HG02970 (cell line): ENCODE measurements around the gene ZNHIT2.
"Not testable (repeated sequence)": the region's sequence is repeated elsewhere in the genome, so short reads cannot be mapped to it uniquely, and the experiment has no call there.

ENCODE experiments used
- ATAC-seq: cut with Tn5 transposase; IDR thresholded peaks from one replicate; pipeline ENCODE4 v1.9.1; 2021; ENCODE audit warnings: mild to moderate bottlenecking, moderate library complexity, moderate number of reproducible peaks; ENCODE audit not compliant: unreplicated experiment, low FRiP score

The ZNHIT2 gene

DNA sequence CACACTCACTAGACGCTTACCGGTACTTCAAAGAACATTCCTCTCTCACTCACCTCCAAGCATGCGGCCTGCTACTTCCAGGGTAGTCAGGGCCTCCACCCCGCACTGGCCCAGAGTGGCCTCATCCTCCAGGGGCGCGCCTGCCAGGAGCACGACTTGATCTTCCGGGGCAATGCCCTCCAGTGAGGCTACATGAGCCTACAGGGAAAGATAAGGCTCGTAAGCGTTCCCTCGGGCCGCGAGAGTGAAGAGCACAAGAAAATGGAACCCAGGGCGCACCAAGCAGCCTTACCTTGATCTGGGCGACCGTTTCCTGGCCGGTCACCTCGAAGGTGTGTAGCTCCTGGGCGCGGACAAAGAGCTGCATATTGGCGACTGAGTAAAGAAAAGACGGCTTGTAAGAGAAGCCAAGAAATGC lies 4.0 kb upstream of the ZNHIT2 start:
- ATAC-seq = no peak

DNA sequence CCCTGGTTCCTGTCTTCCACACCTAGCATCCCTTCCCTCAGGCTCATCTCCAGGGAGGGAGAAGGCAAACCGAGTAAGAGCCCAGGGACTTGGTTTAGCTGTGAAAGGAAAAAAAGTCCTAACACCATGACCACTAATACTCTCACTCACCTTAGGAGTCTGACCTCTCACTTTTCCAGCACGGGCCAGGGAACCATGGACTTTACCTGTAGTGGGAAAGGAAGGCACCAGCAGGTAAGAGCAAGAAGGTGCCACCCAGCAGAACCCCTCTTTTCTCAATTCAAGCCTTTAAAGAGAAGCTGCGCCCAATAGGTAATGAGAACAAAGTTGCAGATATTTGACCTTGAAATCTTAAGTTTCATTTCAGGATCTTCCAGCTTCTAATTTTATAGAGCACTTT lies 3.3 kb upstream of the ZNHIT2 start:
- ATAC-seq = no peak

DNA sequence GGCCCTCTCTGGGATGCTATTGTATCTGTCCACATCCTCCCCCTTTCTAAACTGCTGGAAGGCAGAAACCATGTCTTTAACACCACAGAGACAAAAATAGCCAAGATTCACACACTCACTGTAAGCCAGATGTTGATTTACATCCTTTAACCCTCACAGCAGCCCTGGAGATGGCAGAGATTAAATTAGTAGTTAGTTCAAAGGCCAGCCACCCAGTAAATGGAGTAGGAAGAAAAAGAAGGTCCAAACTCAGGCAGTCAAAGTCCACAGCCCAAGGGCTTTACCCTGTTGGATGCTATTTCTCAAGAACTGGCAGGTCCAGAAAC lies 2.1 kb upstream of the ZNHIT2 start:
- ATAC-seq = no peak

GRCh38 chr11:65118891-65119669 lies 1.6 kb upstream of the ZNHIT2 start:
- not testable (repeated sequence) for ATAC-seq

GRCh38 chr11:65118097-65118837 lies 766 bp upstream of the ZNHIT2 start:
- ATAC-seq = no peak

- no peak for ATAC-seq
Measured at GRCh38 chr11:65116370-65117205, 913 bp downstream of the ZNHIT2 start.

DNA sequence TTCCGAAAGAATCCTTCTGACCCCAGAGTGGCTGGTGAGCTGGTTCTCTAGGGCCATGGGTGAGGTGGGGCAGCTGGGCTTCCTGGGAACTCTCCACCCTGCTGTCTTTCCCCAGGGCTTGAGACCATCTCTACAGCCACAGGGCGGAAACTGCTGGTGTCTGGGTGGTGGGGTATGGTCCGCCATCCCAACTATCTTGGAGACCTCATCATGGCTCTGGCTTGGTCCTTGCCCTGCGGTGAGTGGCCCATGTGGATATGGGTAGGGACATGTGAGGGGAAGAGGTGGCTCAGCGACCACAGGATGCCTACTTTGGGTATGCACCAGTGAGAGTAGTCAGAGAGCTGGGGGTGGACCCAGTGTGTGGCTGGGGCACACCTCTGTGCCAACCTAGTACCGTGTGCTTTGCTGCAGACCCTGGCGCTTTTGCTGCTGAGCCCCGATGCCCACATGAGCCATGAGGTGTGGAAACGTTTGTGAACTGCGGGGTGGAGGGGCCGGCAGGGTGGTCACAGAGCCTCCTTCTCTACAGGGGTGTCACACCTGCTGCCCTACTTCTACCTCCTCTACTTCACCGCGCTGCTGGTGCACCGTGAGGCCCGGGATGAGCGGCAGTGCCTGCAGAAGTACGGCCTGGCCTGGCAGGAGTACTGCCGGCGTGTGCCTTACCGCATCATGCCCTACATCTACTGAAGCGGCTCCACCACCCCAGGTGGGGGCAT lies 2.0 kb downstream of the ZNHIT2 start:
- no peak for ATAC-seq

DNA sequence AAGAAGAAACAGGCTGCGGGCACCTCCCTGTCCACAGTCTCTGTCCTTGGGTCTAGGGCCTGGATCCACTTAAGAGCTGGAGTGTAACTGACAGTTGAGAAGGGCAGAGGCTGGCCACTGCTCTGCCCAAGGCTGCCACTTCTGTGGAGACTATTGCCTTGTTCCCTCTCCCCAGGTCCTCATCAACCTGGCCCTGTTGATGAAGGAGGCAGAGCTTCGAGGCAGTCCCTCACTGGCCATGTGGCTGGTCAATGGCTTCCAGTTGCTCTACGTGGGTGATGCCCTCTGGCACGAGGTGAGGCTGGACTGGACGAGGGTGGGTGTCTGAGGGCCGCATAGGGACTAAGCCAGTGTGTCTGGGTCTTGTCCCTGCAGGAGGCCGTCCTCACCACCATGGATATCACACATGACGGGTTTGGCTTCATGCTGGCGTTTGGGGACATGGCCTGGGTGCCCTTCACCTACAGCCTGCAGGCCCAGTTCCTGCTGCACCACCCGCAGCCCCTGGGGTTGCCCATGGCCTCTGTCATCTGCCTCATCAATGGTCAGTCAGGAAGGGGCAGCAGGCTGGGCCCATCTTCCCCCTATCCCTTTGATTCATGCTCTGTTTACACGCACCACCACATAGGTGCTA lies 2.8 kb downstream of the ZNHIT2 start:
- ATAC-seq = no peak

DNA sequence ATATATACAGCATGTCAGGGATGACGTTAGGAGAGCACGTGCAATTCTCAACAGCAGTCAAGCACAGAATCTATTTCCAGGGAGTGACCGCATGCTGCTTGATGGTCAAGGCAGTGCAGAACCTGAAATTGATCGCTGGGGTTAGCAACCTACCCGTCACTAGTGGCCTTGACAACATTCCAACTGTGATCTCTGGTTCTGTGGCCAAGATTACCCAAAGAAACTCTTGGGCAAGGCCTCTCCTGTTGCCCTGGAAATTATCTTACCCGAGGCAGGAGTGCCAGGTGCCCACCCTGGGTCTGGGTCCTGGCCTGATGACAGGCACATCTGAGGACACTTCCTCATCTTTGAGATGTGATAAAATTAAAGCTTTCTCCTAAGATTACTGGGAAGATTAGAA lies 3.7 kb downstream of the ZNHIT2 start:
- ATAC-seq = no peak

DNA sequence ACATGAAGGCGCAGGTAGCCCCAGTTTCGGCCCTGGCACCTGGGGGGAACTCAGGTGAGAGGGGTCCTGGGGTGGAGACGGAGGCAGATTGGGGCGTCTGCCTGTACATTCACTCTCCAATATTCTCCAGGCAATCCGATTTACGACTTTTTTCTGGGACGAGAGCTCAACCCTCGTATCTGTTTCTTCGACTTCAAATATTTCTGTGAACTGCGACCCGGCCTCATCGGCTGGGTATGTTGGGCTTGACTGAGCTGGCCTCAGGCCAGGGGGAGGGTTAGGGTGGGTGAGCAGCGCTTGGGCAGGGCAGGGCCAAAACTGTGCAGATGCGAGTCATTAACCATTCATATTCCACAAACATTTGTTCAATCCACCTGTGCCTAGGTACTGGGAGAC lies 4.1 kb downstream of the ZNHIT2 start:
- no peak for ATAC-seq

DNA sequence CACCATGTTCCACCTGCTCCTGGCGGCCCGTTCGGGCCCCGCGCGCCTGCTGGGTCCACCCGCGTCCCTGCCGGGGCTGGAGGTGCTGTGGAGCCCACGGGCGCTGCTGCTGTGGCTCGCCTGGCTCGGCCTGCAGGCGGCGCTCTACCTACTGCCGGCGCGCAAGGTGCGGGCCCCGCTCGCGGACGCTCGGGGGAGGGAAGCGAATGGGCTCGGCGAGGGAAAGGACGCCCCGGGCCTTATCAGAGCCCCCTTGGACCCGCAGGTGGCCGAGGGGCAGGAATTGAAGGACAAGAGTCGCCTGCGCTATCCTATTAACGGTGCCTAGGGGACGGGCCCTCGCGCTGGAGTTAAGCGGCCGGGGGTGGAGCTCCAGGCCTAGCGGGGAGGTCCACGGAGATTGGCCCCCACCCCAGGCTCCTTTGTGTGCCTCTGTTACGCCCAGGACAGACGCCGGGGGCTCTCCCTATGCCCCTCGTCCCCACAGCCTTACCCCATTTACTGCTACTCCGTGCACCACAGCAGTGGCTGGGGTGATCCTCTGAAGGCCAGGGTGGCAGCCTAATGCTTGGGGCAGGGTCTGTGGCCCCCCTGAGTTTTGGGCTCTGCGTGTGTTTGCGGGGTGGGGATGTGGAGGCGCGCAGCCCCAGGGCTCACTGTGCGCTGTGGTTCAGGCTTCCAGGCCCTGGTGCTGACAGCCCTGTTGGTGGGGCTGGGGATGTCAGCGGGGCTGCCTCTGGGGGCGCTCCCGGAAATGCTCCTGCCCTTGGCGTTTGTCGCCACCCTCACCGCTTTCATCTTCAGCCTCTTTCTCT lies 4.7 kb downstream of the ZNHIT2 start:
- ATAC-seq = no peak

DNA sequence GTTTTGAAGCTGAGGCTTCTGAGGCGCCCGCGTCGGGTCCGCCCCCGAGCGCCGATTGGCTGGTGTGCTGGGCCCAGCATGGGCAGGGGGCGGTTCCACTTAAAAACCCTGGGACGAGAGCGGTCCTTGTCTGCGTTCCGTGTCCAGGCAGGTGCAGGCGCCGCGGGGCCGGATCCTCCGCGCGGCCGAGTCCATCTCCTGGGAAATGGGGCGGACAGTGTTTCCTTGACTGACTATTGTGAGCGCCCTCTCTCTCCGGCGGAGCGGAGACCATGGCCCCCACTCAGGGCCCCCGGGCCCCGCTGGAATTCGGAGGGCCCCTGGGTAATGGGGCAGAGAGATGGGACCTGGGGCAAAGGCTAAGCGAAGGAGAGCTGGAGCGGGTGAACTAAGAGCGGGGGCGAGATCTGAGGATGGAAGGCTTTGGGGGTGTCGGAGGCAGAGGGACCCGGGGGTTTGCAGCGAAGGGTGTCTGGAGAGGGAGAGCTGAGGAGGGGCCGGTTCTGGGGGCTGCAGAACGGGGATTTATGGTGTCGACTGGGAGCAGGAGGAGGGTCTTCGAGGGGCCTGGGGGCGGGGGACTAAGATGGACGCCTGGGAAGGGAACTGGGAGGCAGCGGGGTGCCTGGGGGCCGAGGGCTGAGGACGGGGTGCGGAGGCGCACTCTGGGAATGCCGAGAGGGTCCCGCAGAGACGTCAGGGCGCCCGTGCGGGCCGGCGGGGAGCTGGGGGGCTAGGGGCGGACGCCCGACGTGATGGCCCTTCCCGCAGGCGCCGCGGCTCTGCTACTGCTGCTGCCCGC lies 5.6 kb downstream of the ZNHIT2 start, which contains the start of gene TM7SF2:
Gene TM7SF2, plus strand, starts transcription at position 129 of the 802 bp plus-strand sequence. Its CDS starts 144 bp downstream, at position 273.
- ATAC-seq = peak; percentile 63

DNA sequence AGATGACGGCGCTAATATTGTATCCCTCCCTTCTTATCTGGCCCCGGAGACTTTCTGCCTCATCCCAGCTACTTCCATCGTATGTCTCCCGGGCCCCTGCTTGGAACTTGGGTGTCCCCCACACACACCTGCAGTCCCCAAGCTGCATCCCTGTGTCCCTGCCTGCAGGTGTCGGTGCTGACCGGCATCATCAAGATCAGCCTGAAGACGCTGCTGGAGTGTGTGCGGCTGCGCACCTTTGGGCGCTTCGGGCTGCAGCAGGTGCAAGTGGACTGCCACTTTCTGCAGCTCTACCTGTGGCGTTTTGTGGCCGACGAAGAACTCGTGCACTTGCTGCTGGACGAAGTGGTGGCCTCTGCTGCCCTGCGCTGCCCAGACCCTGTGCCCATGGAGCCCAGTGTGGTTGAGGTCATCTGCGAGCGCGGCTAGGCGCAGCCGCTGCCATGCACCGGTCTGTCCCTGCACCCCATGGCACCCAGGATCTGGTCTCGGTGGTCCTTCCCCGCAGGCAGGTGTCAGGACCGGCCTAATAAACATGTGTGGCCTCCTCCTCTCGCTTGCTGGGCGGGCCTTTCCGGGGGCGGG lies 6.2 kb downstream of the ZNHIT2 start:
- ATAC-seq = no peak

- ATAC-seq = no peak
Measured at GRCh38 chr11:65110354-65110861, 7.1 kb downstream of the ZNHIT2 start.

DNA sequence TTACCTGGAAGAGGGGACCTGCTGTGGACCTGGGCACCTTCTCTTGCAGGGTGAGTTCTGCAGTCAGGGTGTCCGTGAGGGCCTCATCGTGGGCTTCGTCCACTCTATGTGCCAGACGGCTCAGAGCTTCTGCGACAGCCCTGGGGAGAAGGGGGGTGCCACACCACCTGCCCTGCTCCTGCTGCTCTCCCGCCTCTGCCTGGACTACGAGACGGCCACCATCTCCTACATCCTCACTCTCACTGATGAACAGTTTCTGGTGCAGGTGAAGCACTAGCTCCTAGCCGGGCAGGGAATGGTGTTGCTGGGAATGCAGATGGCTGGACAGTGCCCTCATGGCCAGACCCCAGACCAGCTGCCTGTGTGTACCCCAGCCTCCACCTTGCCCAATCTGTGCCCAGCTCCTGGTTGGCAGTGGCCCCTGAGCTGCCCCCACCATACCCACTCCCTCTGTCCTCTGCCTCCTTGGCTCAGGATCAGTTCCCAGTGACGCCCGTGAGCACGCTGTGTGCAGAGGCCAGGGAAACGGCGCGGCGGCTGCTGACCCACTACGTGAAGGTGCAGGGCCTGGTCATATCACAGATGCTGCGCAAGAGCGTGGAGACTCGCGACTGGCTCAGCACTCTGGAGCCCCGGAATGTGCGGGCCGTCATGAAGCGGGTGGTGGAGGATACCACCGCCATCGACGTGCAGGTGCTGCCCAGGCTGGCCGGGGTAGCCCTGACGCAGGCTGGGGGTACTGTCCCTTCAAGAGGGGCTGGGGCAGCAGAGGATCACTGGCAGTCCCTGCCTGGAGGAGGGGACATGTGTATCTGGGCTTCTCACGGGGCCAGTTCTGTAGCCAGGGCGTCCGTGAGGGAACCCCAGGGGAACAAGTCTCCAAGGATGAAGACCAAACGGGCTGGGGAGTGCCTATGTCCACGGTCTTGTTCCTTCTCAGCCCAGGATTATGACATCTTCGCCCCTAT lies 8.0 kb downstream of the ZNHIT2 start:
- no peak for ATAC-seq

- no peak for ATAC-seq
Measured at GRCh38 chr11:65108469-65109123, 8.9 kb downstream of the ZNHIT2 start.
